K562 (cell line): Measurements from ENCODE around the gene SLC39A6. TPM values are rescaled to one million over a fixed set of nuclear protein-coding genes. Genes with fewer than 3 reads are reported as not detected.

Source experiments
- ATAC-seq: fragments of 200-7000 bp; cut with Tn5 transposase; 3 replicates; pipeline ENCODE4 v1.9.1; 2020; ENCODE audit warnings: moderate library complexity
- BruUV-seq: library from RNA; stranded (reverse); fragments of 400-500 nt; replicated peaks from 2 replicates; lab custom pipeline; 2021; lab: Mats Ljungman, UMichigan
- CTCF ChIA-PET: fragments of 300-600 bp; formaldehyde crosslinking; extraction: SDS; loops from one replicate; lab custom pipeline; 2021; ENCODE audit warnings: low intra/inter-chr PET ratio; lab: Yijun Ruan, JAX
- POLR2A ChIA-PET: fragments of 300-600, 350-650 bp; sonication (Branson Sonifier 250); formaldehyde crosslinking; extraction: SDS; loops from one replicate; lab custom pipeline; 2021; ENCODE audit warnings: antibody characterized with exemption, inconsistent platforms; lab: Yijun Ruan, JAX
- DNase-seq, 4 experiments: peaks; one replicate each; pipeline versions ENCODE4 v3.0.0 to v3.0.0-alpha.2; 2011 to 2018; ENCODE audit warnings: low spot score in 3 of 4, mixed read lengths in 3 of 4; ENCODE audit errors: extremely low read depth in 1 of 4
- FAIRE-seq: peaks from 2 replicates; lab custom pipeline; 2011; peaks lifted over from hg19 to GRCh38; lab: Jason Lieb, UNC
- H2AFZ ChIP-seq: 2 replicates; pipeline ENCODE4 v1.6.0; 2011; ENCODE audit warnings: low read depth, low read length, control low read depth, inconsistent platforms
- H3K27ac ChIP-seq: fragments of 200-600 bp; 3 replicates; pipeline ENCODE4 v1.8.0; 2011; ENCODE audit warnings: low read depth, mild to moderate bottlenecking, control low read depth, inconsistent platforms, low read length, moderate library complexity, mixed read lengths; ENCODE audit errors: extremely low read depth
- H3K27me3 ChIP-seq, 2 experiments: fragments of 300-600 bp in 1 of 2; 2 replicates in 1 of 2; 3 replicates in 1 of 2; pipeline versions ENCODE4 v1.6.0 to v1.8.0; 2011; ENCODE audit warnings: inconsistent platforms in 2 of 2, low read length in 2 of 2, mild to moderate bottlenecking in 1 of 2, mixed read lengths in 1 of 2, moderate library complexity in 1 of 2; ENCODE audit not compliant: control insufficient read depth in 2 of 2, insufficient read depth in 2 of 2
- H3K36me3 ChIP-seq: fragments of 300-600 bp; 3 replicates; pipeline ENCODE4 v1.8.0; 2011; ENCODE audit warnings: mild to moderate bottlenecking, low read length, inconsistent platforms; ENCODE audit not compliant: control insufficient read depth, insufficient read depth
- H3K4me1 ChIP-seq, 2 experiments: fragments of 200-600 bp in 1 of 2; replicated peaks in 1 of 2; 2 replicates in 1 of 2; 3 replicates in 1 of 2; pipeline versions ENCODE4 v1.5.1 to v1.8.0; 2011; ENCODE audit warnings: inconsistent platforms in 2 of 2, low read length in 2 of 2, mild to moderate bottlenecking in 1 of 2, mixed read lengths in 1 of 2, moderate library complexity in 1 of 2; ENCODE audit not compliant: control insufficient read depth in 2 of 2, insufficient read depth in 2 of 2
- H3K4me2 ChIP-seq: 2 replicates; pipeline ENCODE4 v1.6.1; 2011; ENCODE audit warnings: low read length, control low read depth, inconsistent platforms, mixed read lengths; ENCODE audit not compliant: insufficient read depth
- H3K4me3 ChIP-seq: fragments of 200-600 bp; sonication (generic), shearing (Covaris generic); 2 replicates; pipeline ENCODE4 v1.5.1; 2016; ENCODE audit warnings: control low read depth, inconsistent platforms
- H3K79me2 ChIP-seq: fragments of 200-600 bp; 3 replicates; pipeline ENCODE4 v1.8.0; 2011; ENCODE audit warnings: low read length, inconsistent platforms; ENCODE audit not compliant: control insufficient read depth, insufficient read depth
- H3K9ac ChIP-seq, 2 experiments: 2 replicates each; pipeline versions ENCODE4 v1.6.0 to v1.6.1; 2011; ENCODE audit warnings: low read depth in 2 of 2, low read length in 2 of 2, control low read depth in 1 of 2, inconsistent platforms in 1 of 2, mild to moderate bottlenecking in 1 of 2, mixed read lengths in 1 of 2; ENCODE audit not compliant: insufficient read depth in 1 of 2
- H3K9me1 ChIP-seq: one replicate; pipeline ENCODE4 v1.6.0; 2011; ENCODE audit warnings: inconsistent platforms, mild to moderate bottlenecking, low read length, moderate library complexity; ENCODE audit not compliant: control insufficient read depth, insufficient read depth
- H3K9me3 ChIP-seq: replicated peaks from 2 replicates; pipeline ENCODE4 v1.5.1; 2011; ENCODE audit warnings: low read depth, low read length, inconsistent platforms; ENCODE audit not compliant: control insufficient read depth, insufficient read depth
- H4K20me1 ChIP-seq: replicated peaks from 2 replicates; pipeline ENCODE4 v1.6.1; 2011; ENCODE audit warnings: low read length, inconsistent platforms, mixed read lengths; ENCODE audit not compliant: control insufficient read depth, insufficient read depth
- CREBBP ChIP-seq: IDR thresholded peaks from one replicate; pipeline ENCODE4 v1.6.1; 2012; ENCODE audit warnings: low read depth, mild to moderate bottlenecking, control low read depth, inconsistent platforms, low read length
- ETS2 ChIP-seq: IDR thresholded peaks from 2 replicates; pipeline ENCODE4 v1.6.1; 2016; ENCODE audit warnings: borderline replicate concordance, missing genetic modification characterization, mild to moderate bottlenecking, moderate library complexity, missing compliant biosample characterization; ENCODE audit not compliant: poor library complexity, severe bottlenecking
- HMBOX1 ChIP-seq: sonication (generic); IDR thresholded peaks from 2 replicates; pipeline ENCODE4 v1.6.1; 2016
- MLX ChIP-seq, 2 experiments: fragments of 450-650 bp in 1 of 2; sonication (generic) in 1 of 2; formaldehyde crosslinking; conservative IDR thresholded peaks; 2 replicates each; pipeline versions ENCODE4 v1.4.0 to v1.8.1; 2020 to 2022; ENCODE audit warnings: mild to moderate bottlenecking in 1 of 2, missing genetic modification reagents in 1 of 2
- RAD51 ChIP-seq: fragments of 450-650 bp; IDR thresholded peaks from 2 replicates; pipeline ENCODE4 v1.7.1; 2016; ENCODE audit warnings: low read depth, mild to moderate bottlenecking, borderline replicate concordance
- SUPT5H ChIP-seq: fragments of 450-650 bp; IDR thresholded peaks from 2 replicates; pipeline ENCODE4 v1.6.1; 2016
- ZNF174 ChIP-seq: fragments of 250-450 bp; sonication (Bioruptor Pico); IDR thresholded peaks from 2 replicates; pipeline ENCODE4 v1.4.0; 2020; ENCODE audit warnings: mild to moderate bottlenecking
- ZNF263 ChIP-seq: sonication (generic); formaldehyde crosslinking; IDR thresholded peaks from 2 replicates; pipeline ENCODE4 v1.8.0; 2022; ENCODE audit warnings: mild to moderate bottlenecking, missing genetic modification reagents, borderline replicate concordance
- WGBS: fragments of 100-300 bp; shearing (Covaris generic); methylation state at CpG from one replicate; pipeline ENCODE4 v1.1.6; 2016; ENCODE audit warnings: low coverage, mixed read lengths; ENCODE audit not compliant: insufficient coverage; ENCODE audit errors: missing lambda C conversion rate; 5-methylcytosine and 5-hydroxymethylcytosine counted together
- in situ Hi-C: fragments of 300-500 bp; cut with MboI; formaldehyde crosslinking; loops from 4 replicates; pipeline ENCODE4 v1.15.0; 2018; ENCODE audit warnings: inconsistent platforms, mixed read lengths
- intact Hi-C: fragments of 100-400 bp; cut with micrococcal nuclease; formaldehyde crosslinking; loops from 2 replicates; pipeline ENCODE4 v1.14.2; 2022
- polyA plus RNA-seq, 8 experiments: library from polyadenylated mRNA; depleted of rRNA in 4 of 8; stranded (reverse) in 5 of 8; unstranded in 3 of 8; fragments of >200 nt; fragmentation: Nextera tagmentation in 2 of 8; fragmentation: Illumina TruSeq in 1 of 8; extraction: Ambion mirVana in 2 of 8; extraction: Trizol in 1 of 8; gene quantifications; 2 replicates each; pipeline versions ENCODE4 v1.2.1 to v1.2.3, GENCODE V29; 2011 to 2014; ENCODE audit warnings: inconsistent platforms in 1 of 8, missing spikeins in 1 of 8
- total RNA-seq, 7 experiments: library from RNA; depleted of rRNA in 6 of 7; stranded (reverse); fragments of >200 nt in 6 of 7; fragmentation: Illumina TruSeq in 2 of 7; extraction: Trizol in 2 of 7; gene quantifications; 2 replicates each; pipeline versions ENCODE4 v1.2.1 to v1.2.3, GENCODE V29; 2011 to 2021; ENCODE audit warnings: low replicate concordance in 1 of 7

Gene SLC39A6
- total and polyA plus RNA-seq, 9 of the 15 experiments (the other 6 are each of a cell fraction or from before 2014, with no cell fraction given): 5.6 to 23.8 (median 17.4) TPM

- TF ChIP-seq MLX (CRISPR knock-in tag; conservative IDR thresholded peaks at IDR 0.05) (no peak), CREBBP (no peak), ETS2 (tag) (no peak), ZNF174 (no peak), HMBOX1 (no peak), ZNF263 (CRISPR knock-in tag) (no peak)
Observed at GRCh38 chr18:36139245-36139644, 10.1 kb upstream of the SLC39A6 start (continued).

GRCh38 chr18:36135264-36135663 is 6.1 kb upstream of the SLC39A6 start:
- intact Hi-C loops (no loop called here), in situ Hi-C loops (no loop called here)
- H3K9ac ChIP-seq: no peak overlapping the region
- H3K36me3 ChIP-seq: peaks cover 83% of the 10 kb centered on the region
- no peaks in the 10 kb centered on the region for H3K27me3 ChIP-seq
- BruUV-seq: no TSS peak
- H3K4me2 ChIP-seq: no peak overlapping the region
- ChIA-PET POLR2A (no interaction called here), CTCF (no interaction called here)
- FAIRE-seq (no peak), ATAC-seq (no peak), DNase-seq (no peak)
- H3K79me2 ChIP-seq: peaks cover 56% of the 10 kb centered on the region
- WGBS: 93% methylated on average over 1 of the region's 1 CpG
- TF ChIP-seq SUPT5H: no peak
- no peak for TF ChIP-seq RAD51
- H3K9me3 ChIP-seq: no peaks in the 10 kb centered on the region
- no peak overlapping the region for H3K4me3 ChIP-seq
- no peak overlapping the region for H3K27ac ChIP-seq
- no peak overlapping the region for H2AFZ ChIP-seq
- peaks cover 13 to 22% of the 10 kb centered on the region in 2 experiments; a peak in 4 of 5 replicates for H3K4me1 ChIP-seq
- H4K20me1 ChIP-seq: peaks cover 13% of the 10 kb centered on the region
- H3K9me1 ChIP-seq: peaks cover 7% of the 10 kb centered on the region
